Measurements from ENCODE around the gene BMPR1B.

Gene BMPR1B

GRCh38 chr4:94913316-94913715, 155.6 kb downstream of the BMPR1B start:
- H3K4me3 ChIP-seq (ENCODE audit: low read depth, low read length) = no peak overlapping the region
- TF ChIP-seq, protein P1, sequence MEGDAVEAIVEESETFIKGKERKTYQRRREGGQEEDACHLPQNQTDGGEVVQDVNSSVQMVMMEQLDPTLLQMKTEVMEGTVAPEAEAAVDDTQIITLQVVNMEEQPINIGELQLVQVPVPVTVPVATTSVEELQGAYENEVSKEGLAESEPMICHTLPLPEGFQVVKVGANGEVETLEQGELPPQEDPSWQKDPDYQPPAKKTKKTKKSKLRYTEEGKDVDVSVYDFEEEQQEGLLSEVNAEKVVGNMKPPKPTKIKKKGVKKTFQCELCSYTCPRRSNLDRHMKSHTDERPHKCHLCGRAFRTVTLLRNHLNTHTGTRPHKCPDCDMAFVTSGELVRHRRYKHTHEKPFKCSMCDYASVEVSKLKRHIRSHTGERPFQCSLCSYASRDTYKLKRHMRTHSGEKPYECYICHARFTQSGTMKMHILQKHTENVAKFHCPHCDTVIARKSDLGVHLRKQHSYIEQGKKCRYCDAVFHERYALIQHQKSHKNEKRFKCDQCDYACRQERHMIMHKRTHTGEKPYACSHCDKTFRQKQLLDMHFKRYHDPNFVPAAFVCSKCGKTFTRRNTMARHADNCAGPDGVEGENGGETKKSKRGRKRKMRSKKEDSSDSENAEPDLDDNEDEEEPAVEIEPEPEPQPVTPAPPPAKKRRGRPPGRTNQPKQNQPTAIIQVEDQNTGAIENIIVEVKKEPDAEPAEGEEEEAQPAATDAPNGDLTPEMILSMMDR (conservative IDR thresholded peaks at IDR 0.05; ENCODE audit: low read depth, low read length) = no peak
- DNase-seq (ENCODE audit: low read depth) = no peak

DNA sequence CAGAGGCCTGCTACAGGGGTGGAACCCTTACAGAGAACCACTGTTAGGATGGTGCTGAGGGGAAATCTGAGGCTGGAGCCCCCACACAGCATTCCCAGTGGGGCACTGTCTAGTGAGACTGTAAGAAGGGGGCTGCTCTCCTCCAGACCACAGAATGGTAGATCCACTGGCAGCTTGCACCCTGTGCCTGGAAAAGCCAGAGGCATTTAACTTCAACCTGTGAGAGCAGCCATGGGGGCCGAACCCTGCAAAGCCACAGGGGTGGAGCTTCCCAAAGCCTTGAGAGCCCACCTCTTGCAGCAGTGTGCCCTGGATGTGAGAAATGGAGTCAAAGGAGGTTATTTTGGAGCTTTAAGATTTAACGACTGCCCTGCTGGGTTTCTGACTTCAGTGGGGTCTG, 159.4 kb downstream of the BMPR1B start:
- no peak for DNase-seq (ENCODE audit: low read depth)
- TF ChIP-seq, protein P1 (conservative IDR thresholded peaks at IDR 0.05; ENCODE audit: low read depth, low read length) = no peak
- H3K4me3 ChIP-seq (ENCODE audit: low read depth, low read length) = no peak overlapping the region

DNA sequence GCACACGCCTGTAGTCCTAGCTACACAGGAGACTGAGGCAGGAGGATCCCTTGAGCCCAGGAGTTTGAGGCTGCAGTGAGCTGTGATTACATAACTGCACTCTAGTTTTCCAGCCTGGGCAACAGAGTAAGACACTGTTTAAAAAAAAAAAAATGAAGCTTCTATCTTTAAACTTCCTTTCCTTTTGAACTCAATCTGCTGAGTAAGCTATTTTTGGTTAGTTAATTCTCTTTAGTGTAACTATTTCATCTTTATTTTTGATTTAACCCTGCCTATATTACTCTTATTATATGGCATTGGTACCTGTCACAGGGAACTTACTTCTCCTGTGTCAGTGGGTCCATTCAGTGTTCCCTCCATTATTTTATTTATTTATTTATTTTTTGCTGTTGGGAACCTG, 160.8 kb downstream of the BMPR1B start:
- no peak overlapping the region for H3K4me3 ChIP-seq (ENCODE audit: low read depth, low read length)
- no peak for DNase-seq (ENCODE audit: low read depth)
- TF ChIP-seq, protein P1 (conservative IDR thresholded peaks at IDR 0.05; ENCODE audit: low read depth, low read length) = no peak

DNA sequence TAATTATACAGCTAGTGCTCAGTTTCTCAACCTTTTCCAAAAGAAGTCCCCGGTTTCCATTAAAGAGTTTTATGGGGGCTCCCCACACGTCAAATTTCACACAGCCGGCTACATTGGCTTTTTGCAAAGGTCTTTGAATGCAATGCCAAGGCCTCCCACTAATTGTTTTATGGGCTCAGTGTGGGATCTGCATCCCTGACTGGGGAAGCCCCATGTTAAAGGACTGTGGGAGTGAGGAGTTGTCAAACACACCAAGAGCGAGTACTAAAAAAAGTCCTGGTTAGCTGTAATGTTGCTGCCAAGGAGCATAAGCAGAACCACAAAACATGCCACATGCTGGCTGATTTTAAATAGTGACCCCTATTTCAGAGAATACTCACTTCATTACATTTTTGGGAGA, 162.6 kb downstream of the BMPR1B start:
- DNase-seq (ENCODE audit: low read depth) = no peak
- TF ChIP-seq, protein P1 (conservative IDR thresholded peaks at IDR 0.05; ENCODE audit: low read depth, low read length) = no peak
- no peak overlapping the region for H3K4me3 ChIP-seq (ENCODE audit: low read depth, low read length)

DNA sequence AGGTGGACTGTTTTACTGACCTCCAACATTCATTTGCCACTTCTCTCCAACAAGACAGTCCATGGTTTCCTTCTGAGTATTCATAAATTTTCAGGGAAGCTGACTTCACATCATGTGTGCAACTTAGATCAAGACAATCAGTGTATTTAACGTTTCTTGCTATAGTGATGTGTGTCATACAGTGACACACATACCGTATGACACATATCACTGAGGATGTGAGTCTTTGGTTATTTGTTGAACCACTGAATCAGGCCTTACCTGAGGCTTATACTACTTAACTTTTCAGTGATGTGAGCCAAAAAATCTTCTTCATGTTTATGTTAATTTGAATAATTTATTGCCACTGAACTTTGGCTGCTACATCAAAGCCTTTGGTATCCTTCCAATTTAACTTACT, 166.8 kb downstream of the BMPR1B start:
- H3K4me3 ChIP-seq (ENCODE audit: low read depth, low read length) = no peak overlapping the region
- DNase-seq (ENCODE audit: low read depth) = no peak
- TF ChIP-seq, protein P1 (conservative IDR thresholded peaks at IDR 0.05; ENCODE audit: low read depth, low read length) = no peak

DNA sequence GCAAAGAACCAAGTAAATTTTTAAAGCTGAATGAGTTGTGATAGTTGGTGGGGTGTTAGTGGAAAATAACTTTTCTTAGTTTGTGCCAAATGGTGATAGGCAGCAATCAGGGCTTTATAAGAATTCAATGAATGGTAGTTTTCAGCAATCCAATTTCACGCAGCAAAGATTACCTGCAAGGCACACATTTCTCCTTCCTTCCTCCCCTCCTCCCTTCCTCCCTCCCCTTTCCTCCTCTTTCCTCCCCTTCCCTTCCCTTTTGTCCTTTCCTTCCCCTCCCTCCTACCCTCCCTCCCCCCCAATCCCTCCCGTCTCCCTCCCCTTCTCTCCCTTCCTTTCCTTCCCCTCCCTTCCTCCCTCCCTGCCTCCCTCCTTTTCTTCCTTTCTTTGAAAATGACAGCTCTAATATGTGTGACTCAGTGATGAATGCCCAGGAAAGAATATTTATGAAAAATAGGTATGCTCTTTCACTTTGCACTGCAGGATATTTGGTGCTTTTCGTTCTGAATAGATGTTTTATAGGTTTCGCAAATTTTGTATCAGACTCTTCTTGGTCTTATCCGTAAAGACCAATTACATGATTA, 168.1 kb downstream of the BMPR1B start:
- H3K4me3 ChIP-seq (ENCODE audit: low read depth, low read length) = no peak overlapping the region
- TF ChIP-seq, protein P1 (conservative IDR thresholded peaks at IDR 0.05; ENCODE audit: low read depth, low read length) = no peak
- DNase-seq (ENCODE audit: low read depth) = no peak

DNA sequence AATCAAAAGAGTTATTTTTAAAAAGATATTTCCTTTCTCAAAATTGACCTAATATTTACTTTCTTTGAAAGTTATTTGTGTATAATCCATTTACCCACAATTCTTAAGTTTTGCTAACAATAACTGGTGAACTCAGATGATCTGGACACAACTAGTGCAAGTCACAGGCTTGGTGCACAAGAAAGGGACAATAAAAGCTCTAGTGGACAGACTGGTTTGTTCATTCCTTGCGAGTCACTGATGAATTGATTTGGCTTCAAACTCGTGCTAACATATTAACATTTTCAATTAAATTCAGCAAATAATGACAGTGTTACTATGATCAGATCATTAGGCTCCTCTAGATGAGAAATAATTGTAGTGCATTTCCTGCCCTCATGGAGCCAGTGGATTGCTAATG, 169.2 kb downstream of the BMPR1B start:
- no peak overlapping the region for H3K4me3 ChIP-seq (ENCODE audit: low read depth, low read length)
- DNase-seq (ENCODE audit: low read depth) = no peak
- TF ChIP-seq, protein P1 (conservative IDR thresholded peaks at IDR 0.05; ENCODE audit: low read depth, low read length) = no peak

Measured in choroid plexus epithelial cell (primary cell).